Common myeloid progenitor, CD34-positive (primary cell): ENCODE data around the gene REEP1.

ENCODE experiments used
- CTCF ChIA-PET: fragments of 350-600 bp; sonication (Branson Sonifier 250); formaldehyde crosslinking; loops from one replicate; lab custom pipeline; 2021; ENCODE audit warnings: antibody characterized with exemption; lab: Charles Lee
- POLR2A ChIA-PET: fragments of 350-600 bp; sonication (Branson Sonifier 250); formaldehyde crosslinking; loops from one replicate; lab custom pipeline; 2021; ENCODE audit warnings: antibody characterized with exemption; lab: Charles Lee
- DNase-seq, 3 donors: peaks; one replicate each; pipeline versions ENCODE4 v3.0.0 to v3.0.0-alpha.2; 2013
- H3K27ac ChIP-seq, 2 experiments: 1 replicate in 1 of 2; 2 replicates in 1 of 2; pipeline ENCODE4 v1.7.0; 2013; ENCODE audit warnings: inconsistent platforms in 2 of 2, low read length in 2 of 2, mild to moderate bottlenecking in 2 of 2, low read depth in 1 of 2, moderate library complexity in 1 of 2; ENCODE audit not compliant: severe bottlenecking in 2 of 2, insufficient read depth in 1 of 2, poor library complexity in 1 of 2
- H3K27me3 ChIP-seq, 5 experiments: replicated peaks in 2 of 5; 1 replicate in 3 of 5; 2 replicates in 2 of 5; pipeline versions ENCODE4 v1.6.1 to v1.7.0; 2013; ENCODE audit warnings: low read length in 4 of 5, mild to moderate bottlenecking in 2 of 5, moderate library complexity in 2 of 5, inconsistent platforms in 1 of 5; ENCODE audit not compliant: insufficient read depth in 5 of 5, control insufficient read depth in 4 of 5
- H3K36me3 ChIP-seq, 4 experiments: 1 replicate in 2 of 4; 2 replicates in 2 of 4; pipeline versions ENCODE4 v1.6.1 to v1.7.0; 2013; ENCODE audit warnings: low read length in 3 of 4, control low read depth in 1 of 4, mild to moderate bottlenecking in 1 of 4; ENCODE audit not compliant: control insufficient read depth in 4 of 4, insufficient read depth in 4 of 4
- H3K4me1 ChIP-seq, 4 experiments: 1 replicate in 3 of 4; 2 replicates in 1 of 4; pipeline versions ENCODE4 v1.6.1 to v1.7.1; 2013; ENCODE audit warnings: low read length in 3 of 4, mild to moderate bottlenecking in 3 of 4, control low read depth in 1 of 4, inconsistent platforms in 1 of 4, moderate library complexity in 1 of 4; ENCODE audit not compliant: control insufficient read depth in 4 of 4, insufficient read depth in 4 of 4; ENCODE audit errors: control extremely low read depth in 1 of 4
- H3K4me3 ChIP-seq, 7 experiments: 1 replicate in 4 of 7; 2 replicates in 3 of 7; pipeline versions ENCODE4 v1.5.1 to v1.7.0; 2013; ENCODE audit warnings: mild to moderate bottlenecking in 7 of 7, low read length in 6 of 7, moderate library complexity in 6 of 7, inconsistent platforms in 2 of 7, low read depth in 2 of 7, control low read depth in 1 of 7; ENCODE audit not compliant: insufficient read depth in 4 of 7, control insufficient read depth in 1 of 7; ENCODE audit errors: extremely low read depth in 1 of 7
- H3K9me3 ChIP-seq, 5 experiments: 1 replicate in 4 of 5; 2 replicates in 1 of 5; pipeline versions ENCODE4 v1.6.1 to v1.7.1; 2013; ENCODE audit warnings: low read length in 4 of 5, mild to moderate bottlenecking in 2 of 5, inconsistent platforms in 1 of 5, low read depth in 1 of 5, moderate library complexity in 1 of 5; ENCODE audit not compliant: control insufficient read depth in 4 of 5, insufficient read depth in 2 of 5; ENCODE audit errors: control extremely low read depth in 1 of 5
- WGBS: methylation state at CpG from one replicate; pipeline ENCODE4 v1.1.5; 2013; ENCODE audit not compliant: insufficient coverage; 5-methylcytosine and 5-hydroxymethylcytosine counted together

REEP1 gene

GRCh38 chr2:86171295-86171694 is 166.1 kb downstream of the REEP1 start:
- H3K27me3 ChIP-seq = no peaks in the 10 kb centered on the region
- no peak overlapping the region for H3K27ac ChIP-seq
- POLR2A ChIA-PET = no interaction called here
- CTCF ChIA-PET = no interaction called here
- no peaks in the 10 kb centered on the region for H3K9me3 ChIP-seq
- no peaks in the 10 kb centered on the region for H3K4me1 ChIP-seq
- DNase-seq = no peak
- no peak overlapping the region for H3K4me3 ChIP-seq
- peaks cover 17 to 63% (median 40%) of the 10 kb centered on the region in 4 experiments for H3K36me3 ChIP-seq
- no CpG with 5 or more reads among the region's 3 CpGs for WGBS

- ChIA-PET POLR2A (no interaction called here), CTCF (interaction anchor here (0.6 kb wide), 1 partner anchor 321 kb away, joined by 3 read pairs; no protein-coding TSS in a partner anchor)
- Histone ChIP-seq H3K4me1 (no peaks in the 10 kb centered on the region), H3K4me3 (no peak overlapping the region), H3K27ac (no peak overlapping the region), H3K27me3 (no peaks in the 10 kb centered on the region), H3K9me3 (no peaks in the 10 kb centered on the region), H3K36me3 (peaks cover 14 to 62% (median 42%) of the 10 kb centered on the region in 4 experiments)
- DNase-seq = no peak
- WGBS = no CpG with 5 or more reads among the region's 4 CpGs
Measured at GRCh38 chr2:86170449-86170848, 167.0 kb downstream of the REEP1 start.
